ENCODE measurements around the gene SFXN3. TPM values are rescaled to one million over a fixed set of nuclear protein-coding genes. Genes with fewer than 3 reads are reported as not detected.

The SFXN3 gene
- total and polyA plus RNA-seq, 2 of the 8 experiments (the other 6 are each of a cell fraction or from before 2014, with no cell fraction given), result 2.6 to 2.8 TPM

- TF ChIP-seq CBX5 (IDR thresholded peaks at IDR 0.05; ENCODE audit: low read depth, low read length) (no peak), NANOG (IDR thresholded peaks at IDR 0.05; ENCODE audit: insufficient read depth, low read depth, low read length, poor library complexity, severe bottlenecking) (no peak), BCL11A (IDR thresholded peaks at IDR 0.05; ENCODE audit: low read depth in 2 of 2, low read length in 2 of 2) (no peak), CBX8 (IDR thresholded peaks at IDR 0.05; ENCODE audit: borderline replicate concordance, low read depth, low read length) (no peak), KDM5A (IDR thresholded peaks at IDR 0.05; ENCODE audit: low read length) (no peak)
Observed at GRCh38 chr10:101012525-101013364, 18.3 kb upstream of the SFXN3 start (continued).

All from H1 (cell line).